ENCODE results near the gene P2RY11.

- TF ChIP-seq CTCF (IDR thresholded peaks at IDR 0.05; ENCODE audit: low read length): no peak
- TF ChIP-seq EZH2 (optimal IDR thresholded peaks at IDR 0.05; ENCODE audit: low read depth, low read length): no peak
Observed at GRCh38 chr19:10122045-10122444, 10.6 kb downstream of the P2RY11 start.
